ENCODE results near the gene FAM185A.
"Not testable (repeated sequence)": the region's sequence is repeated elsewhere in the genome, so short reads cannot be mapped to it uniquely, and the experiment has no call there.

Gene FAM185A

DNA sequence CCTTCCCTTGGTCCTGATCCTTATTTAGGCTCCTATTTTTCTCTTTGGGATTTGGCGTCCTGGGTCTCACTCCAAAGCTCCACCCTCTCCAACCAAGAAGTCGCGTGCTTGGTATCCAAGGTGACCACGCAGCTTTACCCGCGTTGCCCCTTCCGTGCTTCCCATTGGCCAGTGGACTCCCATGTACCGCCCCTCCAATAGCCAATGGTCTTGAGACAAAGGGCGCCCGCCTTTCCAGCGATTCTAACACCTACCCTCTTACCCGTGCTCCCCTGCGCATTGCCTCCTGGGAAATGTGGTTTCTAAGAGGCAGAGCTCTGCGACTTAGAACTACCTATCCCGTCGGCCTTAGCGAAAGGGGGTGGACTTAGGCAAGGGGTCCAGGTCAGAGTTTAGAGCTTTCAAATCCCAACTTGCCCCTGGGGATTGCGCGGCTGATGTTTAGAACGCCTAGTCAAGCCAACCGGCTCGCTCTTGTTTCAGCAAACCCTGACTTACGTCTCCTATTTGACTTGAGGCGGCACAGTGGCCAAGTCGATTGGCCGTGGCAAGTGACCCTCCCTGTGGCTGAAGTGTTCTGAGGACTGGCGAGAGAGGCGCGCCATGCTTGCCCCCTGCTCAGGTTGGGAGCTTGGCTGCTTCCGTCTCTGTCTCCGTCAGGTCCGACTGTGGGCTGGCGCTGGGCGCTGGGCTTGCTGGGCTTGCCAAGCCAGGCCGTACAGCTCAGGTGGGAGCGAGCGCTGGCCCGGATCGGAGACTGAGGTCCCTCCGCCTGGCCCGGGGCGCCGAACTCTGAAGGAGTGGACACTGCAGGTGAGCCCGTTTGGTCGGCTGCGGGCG lies at the start of gene FAM185A:
Gene FAM185A (plus strand): TSS at position 395 of the 840 bp plus-strand sequence. CDS start 209 bp downstream, at position 604.
- peak; percentile 89 to 91 for DNase-seq (ENCODE audit: low read depth in 2 of 2, low spot score in 1 of 2)

DNA sequence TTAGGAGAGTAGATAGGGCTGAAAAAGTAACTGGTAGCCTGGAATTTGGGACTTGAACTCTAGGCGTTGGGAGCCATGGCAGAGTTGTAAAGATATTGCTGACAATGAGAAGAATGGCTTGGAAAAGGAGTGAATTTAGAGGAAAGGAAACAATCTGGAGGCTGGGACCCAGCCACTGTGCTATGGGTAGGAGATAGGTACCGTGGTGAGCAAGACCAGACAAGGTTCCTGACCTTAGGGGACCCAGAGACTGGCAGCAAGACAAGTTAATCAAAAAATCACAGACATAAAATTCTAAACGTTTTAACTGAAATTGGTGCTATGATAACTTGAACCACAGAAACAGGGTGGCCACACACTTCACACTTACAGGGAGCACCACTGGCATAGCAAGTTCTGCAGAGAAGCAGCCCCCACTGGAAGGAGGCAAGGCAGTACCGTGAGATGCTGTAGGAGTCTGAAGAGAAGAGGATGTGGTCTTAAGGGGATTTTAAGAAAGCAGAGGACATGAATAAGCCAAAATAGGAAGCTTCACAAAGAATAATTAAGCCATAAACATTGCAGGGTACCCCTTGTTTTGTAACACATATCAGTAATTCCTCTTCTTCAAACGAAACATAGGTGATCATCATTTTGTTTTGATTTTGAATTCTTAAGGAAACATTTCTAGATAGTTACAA lies 35.6 kb upstream of the FAM185A start:
- not testable (repeated sequence) for DNase-seq (ENCODE audit: low read depth in 2 of 2, low spot score in 1 of 2)

GRCh38 chr7:102713691-102714080 lies 35.1 kb upstream of the FAM185A start:
- not testable (repeated sequence) for DNase-seq (ENCODE audit: low read depth in 2 of 2, low spot score in 1 of 2)

- DNase-seq (ENCODE audit: low read depth in 2 of 2, low spot score in 1 of 2): not testable (repeated sequence)
These were observed 33.9 kb upstream of the FAM185A start for GRCh38 chr7:102714774-102715522.

DNA sequence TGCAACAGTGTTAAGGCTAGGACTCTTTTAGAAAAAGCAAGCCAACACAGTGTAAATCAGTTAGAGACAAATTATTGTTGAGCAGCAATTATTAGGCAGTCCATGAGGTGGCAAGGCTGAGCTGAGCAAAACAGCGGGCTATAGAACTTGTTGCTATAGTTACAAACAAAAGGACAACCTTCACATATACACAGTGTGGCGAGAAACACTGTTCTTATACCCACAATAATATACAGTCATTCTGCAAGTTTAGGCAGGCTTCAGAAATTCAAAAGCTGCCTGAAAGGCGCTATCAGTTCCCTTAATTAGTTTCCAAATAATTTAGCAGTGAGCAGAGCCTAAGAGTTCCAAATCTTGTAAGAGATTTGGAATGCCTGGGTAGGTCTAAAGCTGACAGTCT lies 33.1 kb upstream of the FAM185A start:
- DNase-seq (ENCODE audit: low read depth in 2 of 2, low spot score in 1 of 2): not testable (repeated sequence)

DNA sequence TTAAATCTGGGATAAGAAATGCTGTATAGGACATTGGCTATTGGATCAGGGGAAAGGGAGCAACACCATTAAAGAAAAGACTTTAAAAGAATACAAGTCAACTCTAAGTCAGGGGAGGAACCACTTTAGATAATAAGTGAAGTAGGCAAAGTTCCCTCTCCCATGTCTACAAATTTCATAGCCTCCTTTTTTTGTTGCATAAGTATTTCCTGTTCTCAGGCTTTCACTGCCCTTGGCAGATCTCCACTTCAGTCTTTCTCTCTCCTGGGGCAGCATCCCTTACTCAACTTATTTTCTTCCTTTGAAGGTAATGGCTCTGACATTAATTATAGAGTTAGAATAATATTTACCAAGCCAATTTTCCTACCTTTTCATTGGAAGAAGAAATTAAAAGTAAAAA lies 30.3 kb upstream of the FAM185A start:
- DNase-seq (ENCODE audit: low read depth in 2 of 2, low spot score in 1 of 2): not testable (repeated sequence)

DNA sequence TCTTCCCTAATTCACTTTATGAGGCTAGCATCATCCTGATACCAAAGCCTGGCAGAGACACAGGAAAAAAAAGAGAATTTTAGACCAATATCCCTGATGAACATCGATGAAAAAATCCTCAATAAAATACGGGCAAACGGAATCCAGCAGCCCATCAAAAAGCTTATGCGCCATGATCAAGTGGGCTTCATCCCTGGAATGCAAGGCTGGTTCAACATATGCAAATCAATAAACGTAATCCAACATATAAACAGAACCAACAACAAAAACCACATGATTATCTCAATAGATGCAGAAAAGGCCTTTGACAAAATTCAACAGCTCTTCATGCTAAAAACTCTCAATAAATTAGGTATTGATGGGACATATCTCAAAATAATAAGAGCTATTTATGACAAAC lies 22.6 kb upstream of the FAM185A start:
- not testable (repeated sequence) for DNase-seq (ENCODE audit: low read depth in 2 of 2, low spot score in 1 of 2)

GRCh38 chr7:102729670-102730069 lies 19.1 kb upstream of the FAM185A start:
- DNase-seq (ENCODE audit: low read depth in 2 of 2, low spot score in 1 of 2): not testable (repeated sequence)

GRCh38 chr7:102730431-102730830 lies 18.4 kb upstream of the FAM185A start:
- not testable (repeated sequence) for DNase-seq (ENCODE audit: low read depth in 2 of 2, low spot score in 1 of 2)

GRCh38 chr7:102742002-102742771 lies 6.6 kb upstream of the FAM185A start:
- DNase-seq (ENCODE audit: low read depth in 2 of 2, low spot score in 1 of 2): not testable (repeated sequence)

GRCh38 chr7:102743861-102744260 lies 4.9 kb upstream of the FAM185A start:
- not testable (repeated sequence) for DNase-seq (ENCODE audit: low read depth in 2 of 2, low spot score in 1 of 2)

- not testable (repeated sequence) for DNase-seq (ENCODE audit: low read depth in 2 of 2, low spot score in 1 of 2)
These were observed 3.1 kb upstream of the FAM185A start for GRCh38 chr7:102745494-102746288.

DNA sequence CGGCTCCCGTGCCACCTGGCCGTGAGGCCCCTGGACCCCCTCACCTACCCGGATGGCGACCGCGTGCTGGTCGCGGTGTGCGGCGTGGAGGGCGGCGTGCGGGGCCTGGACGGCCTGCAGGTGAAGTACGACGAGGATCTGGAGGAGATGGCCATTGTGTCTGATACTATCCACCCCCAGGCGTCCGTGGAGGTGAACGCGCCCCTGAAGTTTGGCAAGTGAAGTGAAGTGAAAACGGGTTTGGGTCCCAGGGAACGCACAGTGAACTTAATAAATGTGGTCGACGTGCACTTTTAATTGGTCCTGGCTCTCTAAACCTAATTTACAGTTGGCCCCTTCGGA lies 617 bp downstream of the FAM185A start:
- not testable (repeated sequence) for DNase-seq (ENCODE audit: low read depth in 2 of 2, low spot score in 1 of 2)

GRCh38 chr7:102758227-102758626 lies 9.4 kb downstream of the FAM185A start:
- not testable (repeated sequence) for DNase-seq (ENCODE audit: low read depth in 2 of 2, low spot score in 1 of 2)

DNA sequence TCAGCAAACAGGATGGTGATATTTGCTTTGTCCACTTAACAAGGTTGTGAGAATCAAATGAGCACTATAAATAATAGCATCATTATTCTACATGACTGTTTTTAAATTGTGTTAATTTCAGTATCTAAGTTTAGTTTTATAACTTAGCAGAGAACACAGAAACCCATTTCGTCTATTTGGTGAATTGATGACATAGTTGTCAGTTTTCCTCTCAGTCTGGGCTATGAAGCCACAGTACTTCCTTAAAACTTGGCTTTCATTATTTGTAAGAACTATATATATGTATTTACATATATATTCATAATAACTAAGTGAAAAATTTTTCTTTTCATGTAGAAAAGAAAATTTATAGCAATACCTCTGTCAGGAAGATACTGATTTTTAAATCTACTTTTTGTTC lies 11.1 kb downstream of the FAM185A start:
- not testable (repeated sequence) for DNase-seq (ENCODE audit: low read depth in 2 of 2, low spot score in 1 of 2)

DNA sequence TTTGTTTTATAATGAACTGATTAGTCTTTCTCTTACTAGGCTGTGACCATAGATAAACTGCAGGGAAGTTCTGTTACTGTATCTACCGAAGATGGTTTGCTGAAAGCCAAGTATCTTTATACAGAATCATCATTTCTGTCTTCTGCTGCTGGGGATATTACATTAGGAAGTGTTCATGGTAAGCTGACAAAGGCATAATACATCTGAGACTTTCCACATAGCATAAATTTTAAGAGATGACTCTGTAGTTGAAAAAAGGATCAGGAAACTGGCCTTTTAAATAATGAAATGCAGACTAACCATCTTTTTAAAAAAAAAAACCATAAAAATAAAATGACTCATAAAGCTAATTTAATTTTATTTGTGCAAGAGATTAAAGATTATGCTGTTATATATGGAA lies 12.4 kb downstream of the FAM185A start:
- DNase-seq (ENCODE audit: low read depth in 2 of 2, low spot score in 1 of 2): not testable (repeated sequence)

GRCh38 chr7:102763295-102763905 lies 14.6 kb downstream of the FAM185A start:
- not testable (repeated sequence) for DNase-seq (ENCODE audit: low read depth in 2 of 2, low spot score in 1 of 2)

GRCh38 chr7:102769657-102770192 lies 20.9 kb downstream of the FAM185A start:
- not testable (repeated sequence) for DNase-seq (ENCODE audit: low read depth in 2 of 2, low spot score in 1 of 2)

GRCh38 chr7:102770467-102770866 lies 21.7 kb downstream of the FAM185A start:
- not testable (repeated sequence) for DNase-seq (ENCODE audit: low read depth in 2 of 2, low spot score in 1 of 2)
